Muscle layer of duodenum (tissue), 2 donors: ENCODE measurements around the gene MAP3K14.
A peak's percentile ranks its signal among the peaks of the same experiment; 100 is the strongest.
"Not testable (repeated sequence)": the region's sequence is repeated elsewhere in the genome, so short reads cannot be mapped to it uniquely, and the experiment has no call there.

Experiments
- H3K27ac ChIP-seq: one replicate; pipeline ENCODE4 v1.7.0; 2013; ENCODE audit warnings: mild to moderate bottlenecking, low read length
- H3K27me3 ChIP-seq: one replicate; pipeline ENCODE4 v1.7.0; 2013; ENCODE audit warnings: low read depth, mild to moderate bottlenecking, control low read depth, low read length
- H3K36me3 ChIP-seq, 2 donors: one replicate each; pipeline ENCODE4 v1.7.0; 2013; ENCODE audit warnings: low read length in 2 of 2, control low read depth in 1 of 2, mild to moderate bottlenecking in 1 of 2; ENCODE audit not compliant: insufficient read depth in 2 of 2, control insufficient read depth in 1 of 2
- H3K4me1 ChIP-seq, 2 donors: one replicate each; pipeline ENCODE4 v1.7.0; 2013; ENCODE audit warnings: low read length in 2 of 2, mild to moderate bottlenecking in 2 of 2, control low read depth in 1 of 2, moderate library complexity in 1 of 2; ENCODE audit not compliant: insufficient read depth in 2 of 2, control insufficient read depth in 1 of 2
- H3K4me3 ChIP-seq, 2 donors: one replicate each; pipeline ENCODE4 v1.7.0; 2013; ENCODE audit warnings: low read length in 2 of 2, low read depth in 1 of 2, mild to moderate bottlenecking in 1 of 2
- H3K9me3 ChIP-seq, 2 donors: one replicate each; pipeline ENCODE4 v1.7.0; 2013; ENCODE audit warnings: low read length in 2 of 2, control low read depth in 1 of 2, mild to moderate bottlenecking in 1 of 2; ENCODE audit not compliant: control insufficient read depth in 1 of 2
- donor health status: healthy.

MAP3K14 gene

DNA sequence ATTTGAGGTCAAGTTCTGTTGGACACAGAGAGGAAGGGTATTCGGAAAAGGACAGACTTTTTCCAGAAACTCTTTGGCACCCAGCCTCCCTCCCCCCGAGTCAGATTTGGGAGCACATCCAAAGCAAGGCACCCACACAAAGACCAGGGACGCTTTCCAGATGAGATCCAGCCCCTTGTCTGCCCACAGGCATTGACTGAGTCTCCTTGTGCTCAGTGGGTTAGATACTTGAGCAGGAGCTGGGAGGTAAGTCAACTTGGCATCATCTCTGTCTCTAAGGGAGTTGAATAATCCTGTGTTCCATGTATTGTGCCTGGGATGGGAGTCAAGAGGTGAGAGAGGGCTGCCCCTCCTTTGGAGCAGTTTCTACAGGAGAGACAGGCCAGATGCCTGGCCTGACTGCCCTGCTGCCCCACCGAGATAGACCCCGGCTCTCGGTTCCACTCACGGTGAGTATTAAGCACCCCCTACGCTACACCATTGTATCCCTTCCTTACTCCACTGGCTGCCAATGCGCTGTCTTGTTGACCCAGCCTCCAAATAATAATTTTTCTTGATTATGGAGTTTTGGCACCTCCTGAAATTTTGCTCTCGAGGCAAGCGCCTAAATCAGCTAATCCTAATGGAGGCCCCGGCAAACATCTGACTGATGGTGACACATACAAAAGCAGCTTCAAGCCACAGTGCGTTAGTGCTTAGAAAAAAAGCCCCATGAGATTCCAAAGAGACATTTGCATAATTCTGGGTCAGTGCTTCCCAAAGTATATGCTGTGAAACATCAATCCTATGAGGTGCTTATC lies 29.6 kb upstream of the MAP3K14 start:
- peaks cover 4 to 10% of the 10 kb centered on the region in 2 donors for H3K4me1 ChIP-seq
- H3K9me3 ChIP-seq = no peaks in the 10 kb centered on the region
- no peaks in the 10 kb centered on the region for H3K36me3 ChIP-seq
- H3K27ac ChIP-seq = peak overlapping the region; percentile 19
- no peak overlapping the region for H3K4me3 ChIP-seq
- no peaks in the 10 kb centered on the region for H3K27me3 ChIP-seq

DNA sequence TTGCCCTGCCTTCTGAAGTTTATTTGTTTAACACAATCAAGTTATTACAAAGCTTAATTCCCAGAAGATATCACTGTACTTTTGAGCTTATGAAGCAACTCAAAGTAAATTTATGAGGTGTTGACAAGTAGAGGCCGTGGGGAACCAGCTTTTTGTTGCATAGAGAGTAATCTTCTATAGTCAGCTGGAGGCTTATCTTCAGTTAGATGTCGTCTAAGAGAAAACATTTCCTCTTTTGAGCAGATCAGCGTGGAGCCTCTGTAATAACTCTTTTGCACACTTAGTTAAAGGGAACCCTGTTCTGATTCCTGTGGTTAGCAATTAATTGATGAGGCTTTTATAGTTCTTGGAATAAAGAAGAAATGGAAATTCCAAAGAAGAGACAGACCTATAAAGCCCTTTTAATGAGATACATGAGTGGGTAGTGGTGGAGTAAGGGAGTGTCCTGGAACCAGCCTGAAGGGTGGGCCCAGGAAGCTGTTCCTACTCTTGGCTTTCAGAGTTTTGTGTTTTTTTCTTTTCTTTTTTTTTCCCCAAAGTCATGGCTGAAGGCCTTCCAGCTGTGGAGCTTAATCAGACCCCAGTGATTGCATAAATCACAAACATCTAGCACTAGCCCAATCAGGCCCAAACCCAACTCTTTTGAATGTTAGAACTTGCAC lies 28.9 kb upstream of the MAP3K14 start:
- H3K27ac ChIP-seq = peak overlapping the region; percentile 19

DNA sequence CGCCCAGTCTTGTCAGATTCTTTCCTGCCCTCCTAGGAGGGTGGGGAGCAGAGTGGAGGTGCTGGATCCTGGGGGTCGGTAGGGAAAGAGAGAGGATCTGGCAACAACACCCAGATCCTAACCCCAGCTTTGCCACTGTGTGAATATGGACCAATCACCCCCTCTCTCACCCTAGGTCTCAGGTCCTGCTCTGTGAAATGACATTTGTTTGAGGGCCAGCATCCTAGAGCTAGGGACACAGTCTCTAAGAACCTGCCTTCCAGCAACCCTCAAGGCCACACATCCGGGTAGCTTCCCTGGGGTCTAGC lies 28.4 kb upstream of the MAP3K14 start:
- Histone ChIP-seq H3K27me3 (no peaks in the 10 kb centered on the region), H3K36me3 (no peaks in the 10 kb centered on the region), H3K4me3 (no peak overlapping the region), H3K4me1 (peaks cover 4 to 10% of the 10 kb centered on the region in 2 donors), H3K27ac (peak overlapping the region; percentile 6), H3K9me3 (no peaks in the 10 kb centered on the region)

More for the DNA sequence above, 28.9 kb upstream of the MAP3K14 start:
- no peaks in the 10 kb centered on the region for H3K27me3 ChIP-seq
- no peak overlapping the region for H3K4me3 ChIP-seq
- H3K36me3 ChIP-seq = no peaks in the 10 kb centered on the region
- H3K9me3 ChIP-seq = no peaks in the 10 kb centered on the region
- peaks cover 4 to 10% of the 10 kb centered on the region in 2 donors for H3K4me1 ChIP-seq

DNA sequence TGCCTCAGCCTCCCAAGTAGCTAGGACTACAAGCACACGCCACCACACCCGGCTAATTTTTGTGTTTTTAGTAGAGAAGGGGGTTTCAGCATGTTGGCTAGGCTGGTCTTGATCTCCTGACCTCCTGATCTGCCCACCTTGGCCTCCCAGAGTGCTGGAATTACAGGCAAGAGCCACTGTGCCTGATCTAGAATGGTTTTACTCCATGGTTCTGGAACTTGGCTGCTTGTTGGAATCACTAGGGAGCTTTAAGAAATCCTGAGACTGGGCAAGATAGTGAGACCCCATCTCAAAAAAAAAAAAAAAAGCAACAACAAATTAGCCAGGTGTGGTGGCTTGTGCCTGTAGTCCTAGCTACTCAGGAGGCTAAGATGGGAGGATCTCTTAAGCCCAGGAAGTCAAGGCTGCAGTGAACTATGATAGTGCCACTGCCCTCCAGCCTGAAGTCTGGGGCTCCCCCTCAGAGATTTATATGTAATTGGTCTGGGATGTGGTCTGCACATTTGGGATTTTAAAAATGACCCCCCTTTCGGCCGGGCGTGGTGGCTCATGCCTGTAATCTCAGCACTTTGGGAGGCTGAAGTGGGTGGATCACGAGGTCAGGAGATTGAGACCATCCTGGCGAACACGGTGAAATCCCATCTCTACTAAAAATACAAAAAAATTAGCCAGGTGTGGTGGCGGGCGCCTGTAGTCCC lies 27.3 kb upstream of the MAP3K14 start:
- not testable (repeated sequence) for H3K9me3 ChIP-seq, H3K27me3 ChIP-seq, H3K27ac ChIP-seq, H3K36me3 ChIP-seq, H3K4me1 ChIP-seq, H3K4me3 ChIP-seq

DNA sequence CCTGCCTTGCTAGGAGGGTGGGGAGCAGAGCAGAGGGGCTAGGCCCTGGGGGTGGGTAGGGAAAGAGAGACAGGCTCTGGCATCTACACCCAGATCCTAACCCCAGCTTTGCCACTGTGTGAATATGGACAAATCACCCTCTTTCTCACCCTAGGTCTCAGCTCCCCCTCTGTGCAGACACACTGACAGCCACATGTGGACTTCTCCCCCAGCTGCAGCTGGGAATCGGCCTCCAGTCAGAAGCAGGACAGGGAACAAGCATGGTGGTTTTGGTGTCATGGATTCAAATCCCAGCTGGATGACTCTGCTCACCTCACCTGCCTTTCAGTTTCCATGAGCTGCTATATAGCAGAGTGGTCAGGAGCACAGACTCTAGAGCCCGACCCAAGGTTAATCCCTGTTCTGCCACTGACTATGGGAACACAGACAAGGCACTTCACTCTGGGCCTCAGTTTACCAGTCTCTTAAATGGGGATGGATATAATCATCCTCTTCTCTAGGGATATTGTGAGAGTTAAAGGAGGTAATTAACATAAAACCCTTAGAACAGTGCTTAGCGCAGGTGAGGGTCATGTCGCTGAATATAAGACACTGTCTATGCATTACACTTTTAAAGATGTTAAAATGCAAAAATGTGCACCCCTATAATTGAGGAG lies 26.2 kb upstream of the MAP3K14 start:
- no peaks in the 10 kb centered on the region for H3K9me3 ChIP-seq
- no peaks in the 10 kb centered on the region for H3K27me3 ChIP-seq
- no peak overlapping the region for H3K27ac ChIP-seq
- no peak overlapping the region for H3K4me3 ChIP-seq
- H3K36me3 ChIP-seq = no peaks in the 10 kb centered on the region
- H3K4me1 ChIP-seq = peaks cover 4 to 10% of the 10 kb centered on the region in 2 donors

DNA sequence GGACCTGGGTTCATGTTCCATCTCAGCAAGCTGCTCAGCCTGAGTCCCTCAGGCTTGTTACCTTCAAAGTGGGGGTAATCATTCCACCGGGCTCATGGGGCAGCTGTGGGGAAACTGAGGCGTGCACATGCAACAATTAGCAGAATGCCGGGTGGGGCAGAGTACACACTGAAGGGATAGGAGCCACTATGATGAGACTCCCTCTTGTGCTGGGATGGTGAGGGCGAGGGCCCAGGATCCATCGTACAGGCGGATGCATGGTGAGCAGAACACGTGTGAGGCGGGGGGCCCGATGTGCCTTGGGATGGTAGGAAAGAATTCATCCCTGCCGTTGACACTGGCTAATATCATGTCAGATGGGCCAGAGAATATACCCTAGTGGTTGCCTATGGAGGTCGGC lies 25.5 kb upstream of the MAP3K14 start:
- peaks cover 4 to 10% of the 10 kb centered on the region in 2 donors for H3K4me1 ChIP-seq
- H3K27me3 ChIP-seq = no peaks in the 10 kb centered on the region
- no peak overlapping the region for H3K4me3 ChIP-seq
- H3K36me3 ChIP-seq = no peaks in the 10 kb centered on the region
- no peak overlapping the region for H3K27ac ChIP-seq
- no peaks in the 10 kb centered on the region for H3K9me3 ChIP-seq

DNA sequence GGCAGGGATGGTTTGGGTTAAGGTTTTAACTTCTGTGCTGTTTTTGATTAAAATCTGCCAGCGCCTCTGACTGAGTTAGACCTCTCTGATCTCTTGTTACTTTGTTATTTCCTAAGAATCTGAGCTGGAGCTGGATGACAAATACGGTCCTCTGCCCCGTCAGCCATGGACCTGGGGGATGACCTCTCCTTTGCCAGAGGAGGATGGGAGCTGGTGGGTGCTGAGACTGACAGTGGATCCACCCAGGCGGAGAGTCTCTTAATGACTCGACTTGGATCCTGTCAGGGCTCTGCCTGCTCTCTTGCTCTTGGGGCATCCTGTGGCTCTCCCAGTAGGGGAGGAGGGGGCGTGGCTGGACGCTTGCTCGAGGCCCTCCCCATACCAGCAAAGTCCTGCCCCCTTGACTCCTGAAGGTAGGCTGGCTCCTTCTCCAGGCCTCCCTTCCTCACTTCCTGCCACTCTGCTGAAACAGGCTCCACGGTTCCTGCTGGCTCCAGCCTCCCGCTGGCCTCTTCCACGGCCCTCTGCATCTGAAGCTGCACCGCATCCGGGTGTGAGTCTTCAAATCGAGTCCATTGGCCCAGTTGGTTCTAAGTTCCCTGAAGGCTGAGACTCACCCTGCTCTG lies 24.8 kb upstream of the MAP3K14 start:
- Histone ChIP-seq H3K4me3 (no peak overlapping the region), H3K27me3 (no peaks in the 10 kb centered on the region), H3K27ac (no peak overlapping the region), H3K36me3 (no peaks in the 10 kb centered on the region), H3K9me3 (no peaks in the 10 kb centered on the region), H3K4me1 (peaks cover 4 to 6% of the 10 kb centered on the region in 2 donors)

DNA sequence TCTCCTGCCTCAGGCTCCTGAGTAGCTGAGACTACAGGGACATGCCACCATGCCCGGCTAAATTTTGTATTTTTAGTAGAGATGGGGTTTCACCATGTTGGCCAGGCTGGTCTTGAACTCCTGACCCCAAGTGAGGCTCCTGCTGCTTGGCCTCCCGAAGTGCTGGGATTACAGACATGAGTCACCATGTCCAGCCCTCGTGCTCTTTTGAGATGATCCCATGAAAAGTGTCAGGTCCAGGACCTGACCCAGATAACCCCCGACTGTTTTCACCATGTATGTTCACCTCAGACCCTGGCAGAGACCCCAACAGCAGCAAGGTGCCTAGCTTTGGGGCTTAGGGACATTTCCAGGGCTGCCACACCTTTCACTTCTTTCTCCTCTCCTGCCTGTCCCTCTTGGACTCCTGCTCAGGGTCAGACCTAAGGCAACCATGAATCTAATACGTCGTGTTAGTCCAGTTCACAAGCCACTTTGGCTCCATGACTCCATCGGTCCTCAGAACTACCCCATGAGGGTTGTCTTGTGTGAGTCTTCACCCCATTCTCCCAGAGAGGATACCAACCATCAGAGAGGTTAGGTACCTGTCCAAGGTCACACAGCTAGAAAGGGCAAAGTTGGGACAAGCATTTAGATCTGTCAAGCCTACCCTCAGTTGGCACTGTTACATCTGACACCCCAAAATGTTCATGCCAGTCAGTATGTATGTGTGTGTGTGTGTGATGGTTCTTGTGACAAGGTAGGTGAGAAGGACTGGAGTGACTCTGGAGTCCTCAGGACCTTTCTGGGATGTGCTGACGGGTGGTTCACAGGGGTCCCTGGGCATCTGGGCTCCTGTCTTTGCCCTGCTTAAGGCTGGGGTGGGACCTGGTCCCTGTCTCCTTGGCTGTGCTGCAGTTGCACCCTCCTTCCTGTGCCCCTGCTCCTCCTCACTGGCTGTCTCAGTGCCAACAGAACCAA lies 23.1 kb upstream of the MAP3K14 start:
- Histone ChIP-seq H3K4me3 (no peak overlapping the region), H3K36me3 (no peaks in the 10 kb centered on the region), H3K27me3 (no peaks in the 10 kb centered on the region), H3K27ac (no peak overlapping the region), H3K9me3 (no peaks in the 10 kb centered on the region), H3K4me1 (peaks cover 0 to 5% of the 10 kb centered on the region in 2 donors)

DNA sequence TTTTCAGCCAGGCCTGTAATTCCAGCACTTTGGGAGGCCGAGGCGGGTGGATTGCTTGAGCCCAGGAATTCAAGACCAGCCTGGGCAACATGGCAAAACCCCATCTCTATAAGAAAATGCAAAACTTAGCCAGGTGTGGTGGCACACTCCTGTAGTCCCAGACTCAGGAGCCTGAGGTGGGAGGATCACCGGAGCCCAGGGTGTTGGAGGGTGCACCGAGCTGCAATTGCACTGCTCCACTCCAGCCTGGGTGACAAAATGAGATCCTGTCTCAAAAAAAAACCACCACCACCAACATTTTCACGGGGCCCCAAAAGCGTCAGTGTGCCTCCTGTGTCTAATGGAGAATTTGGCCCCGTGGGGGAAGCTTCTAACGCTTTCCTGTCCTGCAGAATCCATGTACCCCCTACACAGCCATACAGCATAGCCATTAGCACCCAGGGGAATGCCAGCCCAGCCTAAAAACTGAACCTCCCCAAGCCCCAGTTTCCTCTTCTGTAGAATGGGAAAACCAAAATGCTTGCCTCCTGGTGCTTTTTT lies 22.2 kb upstream of the MAP3K14 start:
- Histone ChIP-seq H3K27me3 (no peaks in the 10 kb centered on the region), H3K27ac (no peak overlapping the region), H3K9me3 (no peaks in the 10 kb centered on the region), H3K36me3 (no peaks in the 10 kb centered on the region), H3K4me3 (no peak overlapping the region), H3K4me1 (peaks cover 0 to 5% of the 10 kb centered on the region in 2 donors)
